Neuronal stem cell (in vitro differentiated cells): Measurements from ENCODE around the gene CARS2.

ENCODE experiments used
- DNase-seq: peaks from one replicate; pipeline ENCODE4 v3.0.0-alpha.2; 2013; ENCODE audit warnings: low spot score
- H2AFZ ChIP-seq: one replicate; pipeline ENCODE4 v1.6.1; 2013; ENCODE audit warnings: mild to moderate bottlenecking, low read length, inconsistent platforms
- H2AK5ac ChIP-seq: 2 replicates; pipeline ENCODE4 v1.6.1; 2013; ENCODE audit warnings: low read depth, mild to moderate bottlenecking, inconsistent platforms, low read length, moderate library complexity, mixed read lengths
- H2BK120ac ChIP-seq: 2 replicates; pipeline ENCODE4 v1.6.1; 2013; ENCODE audit warnings: low read depth, mild to moderate bottlenecking, inconsistent platforms, low read length, moderate library complexity, mixed read lengths
- H2BK12ac ChIP-seq: one replicate; pipeline ENCODE4 v1.6.1; 2013; ENCODE audit warnings: low read length, inconsistent platforms
- H2BK15ac ChIP-seq: 2 replicates; pipeline ENCODE4 v1.6.1; 2013; ENCODE audit warnings: mild to moderate bottlenecking, low read length, inconsistent platforms, mixed read lengths
- H2BK5ac ChIP-seq: one replicate; pipeline ENCODE4 v1.6.1; 2013; ENCODE audit warnings: inconsistent platforms, mild to moderate bottlenecking, low read length, moderate library complexity
- H3K14ac ChIP-seq: one replicate; pipeline ENCODE4 v1.6.1; 2013; ENCODE audit warnings: low read length, inconsistent platforms
- H3K18ac ChIP-seq: 2 replicates; pipeline ENCODE4 v1.6.1; 2013; ENCODE audit warnings: low read length, inconsistent platforms
- H3K23ac ChIP-seq: 2 replicates; pipeline ENCODE4 v1.6.1; 2013; ENCODE audit warnings: low read depth, mild to moderate bottlenecking, mixed read lengths, low read length, inconsistent platforms; ENCODE audit not compliant: poor library complexity
- H3K27ac ChIP-seq: replicated peaks from 3 replicates; pipeline ENCODE4 v1.5.1; 2013; ENCODE audit warnings: low read length, inconsistent platforms
- H3K27me3 ChIP-seq, 3 experiments: 2 replicates each; pipeline ENCODE4 v1.6.1; 2013; ENCODE audit warnings: low read length in 3 of 3, mild to moderate bottlenecking in 2 of 3, inconsistent platforms in 1 of 3, low read depth in 1 of 3, mixed read lengths in 1 of 3, moderate library complexity in 1 of 3; ENCODE audit not compliant: control insufficient read depth in 3 of 3, insufficient read depth in 3 of 3
- H3K36me3 ChIP-seq, 2 donors: replicated peaks in 1 of 2; 2 replicates each; pipeline ENCODE4 v1.6.1; 2013; ENCODE audit warnings: low read length in 2 of 2; ENCODE audit not compliant: control insufficient read depth in 2 of 2, insufficient read depth in 2 of 2
- H3K4ac ChIP-seq: 2 replicates; pipeline ENCODE4 v1.6.1; 2013; ENCODE audit warnings: inconsistent platforms, mild to moderate bottlenecking, low read length, moderate library complexity
- H3K4me1 ChIP-seq, 2 donors: 1 replicate in 1 of 2; 2 replicates in 1 of 2; pipeline ENCODE4 v1.6.1; 2013; ENCODE audit warnings: low read length in 2 of 2, low read depth in 1 of 2; ENCODE audit not compliant: control insufficient read depth in 2 of 2, insufficient read depth in 1 of 2
- H3K4me2 ChIP-seq: one replicate; pipeline ENCODE4 v1.6.1; 2013; ENCODE audit warnings: mild to moderate bottlenecking, low read length, inconsistent platforms; ENCODE audit not compliant: insufficient read depth, poor library complexity, severe bottlenecking
- H3K4me3 ChIP-seq, 2 donors: 2 replicates each; pipeline ENCODE4 v1.5.1; 2013; ENCODE audit warnings: low read length in 2 of 2, mild to moderate bottlenecking in 2 of 2, inconsistent platforms in 1 of 2, moderate library complexity in 1 of 2
- H3K79me1 ChIP-seq: one replicate; pipeline ENCODE4 v1.6.1; 2013; ENCODE audit warnings: low read depth, mild to moderate bottlenecking, inconsistent platforms, low read length, moderate library complexity
- H3K9ac ChIP-seq: one replicate; pipeline ENCODE4 v1.6.1; 2013; ENCODE audit warnings: mild to moderate bottlenecking, low read depth, low read length, inconsistent platforms; ENCODE audit not compliant: poor library complexity
- H3K9me3 ChIP-seq, 2 donors: replicated peaks in 1 of 2; 2 replicates each; pipeline versions ENCODE3 to v1.6.1; 2013; ENCODE audit warnings: low read length in 2 of 2, mild to moderate bottlenecking in 2 of 2, inconsistent platforms in 1 of 2, low read depth in 1 of 2, mixed read lengths in 1 of 2, moderate library complexity in 1 of 2; ENCODE audit not compliant: control insufficient read depth in 2 of 2, insufficient read depth in 1 of 2
- H4K8ac ChIP-seq: one replicate; pipeline ENCODE4 v1.6.1; 2013; ENCODE audit warnings: low read depth, mild to moderate bottlenecking, inconsistent platforms, low read length, moderate library complexity
- H4K91ac ChIP-seq: one replicate; pipeline ENCODE4 v1.6.1; 2013; ENCODE audit warnings: low read length, low read depth, mild to moderate bottlenecking, inconsistent platforms; ENCODE audit not compliant: poor library complexity
- WGBS, 2 donors: extraction: QIAGEN DNeasy Blood & Tissue Kit; methylation state at CpG; one replicate each; pipeline ENCODE4 v1.1.7; 2013; ENCODE audit warnings: missing lambda C conversion rate in 2 of 2, mixed read lengths in 1 of 2; ENCODE audit not compliant: insufficient read length in 2 of 2, insufficient replicate concordance in 1 of 2; ENCODE audit errors: extremely low coverage in 2 of 2; 5-methylcytosine and 5-hydroxymethylcytosine counted together

Gene CARS2

GRCh38 chr13:110618780-110619179 is 87.1 kb downstream of the CARS2 start:
- Histone ChIP-seq H2BK120ac (no peak overlapping the region), H3K27ac (no peak overlapping the region), H2AFZ (no peak overlapping the region), H3K4me2 (no peak overlapping the region), H3K9ac (no peak overlapping the region), H3K4ac (no peak overlapping the region), H3K4me3 (no peak overlapping the region), H3K36me3 (peaks cover 6 to 15% of the 10 kb centered on the region in 2 donors), H3K27me3 (no peaks in the 10 kb centered on the region), H3K18ac (no peak overlapping the region), H4K91ac (no peak overlapping the region), H2BK15ac (no peak overlapping the region), H3K14ac (no peak overlapping the region), H3K23ac (no peak overlapping the region), H3K9me3 (peaks cover 3 to 4% of the 10 kb centered on the region in 2 donors), H2BK12ac (no peak overlapping the region), H2AK5ac (no peak overlapping the region), H3K79me1 (peaks cover 9% of the 10 kb centered on the region), H4K8ac (no peak overlapping the region), H2BK5ac (no peak overlapping the region), H3K4me1 (peaks cover 5 to 15% of the 10 kb centered on the region in 2 donors)
- WGBS, 2 donors, result no CpG with 5 or more reads among the region's 9 CpGs
- DNase-seq, result no peak

- WGBS, 2 donors, result no CpG with 5 or more reads among the region's 8 CpGs
- no peak overlapping the region for H3K14ac ChIP-seq
These were observed 87.7 kb downstream of the CARS2 start for GRCh38 chr13:110618167-110618566.

GRCh38 chr13:110617321-110618072 is 88.4 kb downstream of the CARS2 start:
- no peak overlapping the region for H3K9ac ChIP-seq
- no peak overlapping the region for H3K18ac ChIP-seq
- no peak overlapping the region for H3K4me2 ChIP-seq
- H2BK120ac ChIP-seq, result no peak overlapping the region
- no peak overlapping the region for H2BK5ac ChIP-seq
- H4K8ac ChIP-seq, result no peak overlapping the region
- peak overlapping the region in 1 of 2 donors; percentile 82 for H3K4me3 ChIP-seq
- no peak overlapping the region for H2AFZ ChIP-seq
- DNase-seq, result no peak
- no CpG with 5 or more reads among the region's 8 CpGs for WGBS, 2 donors
- peaks cover 2 to 6% of the 10 kb centered on the region in 2 donors for H3K36me3 ChIP-seq
- H3K14ac ChIP-seq, result no peak overlapping the region
- no peak overlapping the region for H3K4ac ChIP-seq
- H2BK15ac ChIP-seq, result no peak overlapping the region
- H2BK12ac ChIP-seq, result no peak overlapping the region
- peaks cover 5% of the 10 kb centered on the region for H3K79me1 ChIP-seq
- H3K27me3 ChIP-seq, result no peaks in the 10 kb centered on the region
- H3K27ac ChIP-seq, result no peak overlapping the region
- H3K4me1 ChIP-seq, result peaks cover 5 to 15% of the 10 kb centered on the region in 2 donors
- no peak overlapping the region for H4K91ac ChIP-seq
- no peak overlapping the region for H3K23ac ChIP-seq
- peaks cover 3 to 4% of the 10 kb centered on the region in 2 donors for H3K9me3 ChIP-seq
- H2AK5ac ChIP-seq, result no peak overlapping the region

More at GRCh38 chr13:110618167-110618566, 87.7 kb downstream of the CARS2 start:
- Histone ChIP-seq H2BK120ac (no peak overlapping the region), H3K9ac (no peak overlapping the region), H3K4ac (no peak overlapping the region), H3K36me3 (peaks cover 4 to 12% of the 10 kb centered on the region in 2 donors), H2BK15ac (no peak overlapping the region), H3K4me2 (no peak overlapping the region), H2AFZ (no peak overlapping the region), H3K23ac (no peak overlapping the region), H3K27ac (no peak overlapping the region), H3K4me1 (peaks cover 5 to 15% of the 10 kb centered on the region in 2 donors), H2BK5ac (no peak overlapping the region), H3K27me3 (no peaks in the 10 kb centered on the region), H3K4me3 (no peak overlapping the region), H4K8ac (no peak overlapping the region), H3K18ac (no peak overlapping the region), H3K79me1 (peaks cover 9% of the 10 kb centered on the region), H4K91ac (no peak overlapping the region), H2BK12ac (no peak overlapping the region), H2AK5ac (no peak overlapping the region), H3K9me3 (peaks cover 3 to 4% of the 10 kb centered on the region in 2 donors)
- no peak for DNase-seq
